HEK293 (cell line): ENCODE measurements around the gene CCDC88C.
A peak's percentile ranks its signal among the peaks of the same experiment; 100 is the strongest.

Experiments
- CTCF ChIA-PET: fragments of 350-600 bp; formaldehyde crosslinking; extraction: SDS; loops from one replicate; lab custom pipeline; 2021; ENCODE audit warnings: antibody characterized with exemption; lab: Yijun Ruan, JAX
- POLR2A ChIA-PET: fragments of 300-600 bp; formaldehyde crosslinking; extraction: SDS; loops from one replicate; lab custom pipeline; 2020; ENCODE audit warnings: antibody characterized with exemption, inconsistent platforms; lab: Yijun Ruan, JAX
- H3K27ac ChIP-seq: fragments of 200-500 bp; sonication (Bioruptor generic); 2 replicates; pipeline ENCODE4 v1.5.1; 2014; ENCODE audit warnings: low read depth, low read length, control low read depth, inconsistent platforms; ENCODE audit errors: extremely low read depth
- H3K36me3 ChIP-seq, 2 experiments: fragments of 200-500 bp in 1 of 2; sonication (Bioruptor generic) in 1 of 2; 1 replicate in 1 of 2; 2 replicates in 1 of 2; pipeline ENCODE4 v1.5.1; 2014 to 2017; ENCODE audit warnings: inconsistent platforms in 2 of 2, low read length in 2 of 2; ENCODE audit not compliant: control insufficient read depth in 2 of 2, insufficient read depth in 1 of 2
- H3K4me1 ChIP-seq: fragments of 200-500 bp; sonication (Bioruptor generic); 2 replicates; pipeline ENCODE4 v1.5.1; 2014; ENCODE audit warnings: mild to moderate bottlenecking, low read length, inconsistent platforms; ENCODE audit not compliant: control insufficient read depth, insufficient read depth
- H3K4me3 ChIP-seq: 2 replicates; pipeline ENCODE4 v1.5.1; 2011; ENCODE audit warnings: low read depth, mild to moderate bottlenecking, control low read depth, low read length, moderate library complexity
- H3K9me3 ChIP-seq: fragments of 200-500 bp; sonication (Bioruptor generic); 2 replicates; pipeline ENCODE4 v1.5.1; 2014; ENCODE audit warnings: low read depth, low read length, inconsistent platforms; ENCODE audit not compliant: control insufficient read depth, insufficient read depth
- GLIS1 ChIP-seq: fragments of 450-650 bp; formaldehyde crosslinking; IDR thresholded peaks from 2 replicates; pipeline ENCODE4 v1.5.1; 2016; ENCODE audit warnings: missing biosample characterization, missing genetic modification characterization
- HIC1 ChIP-seq: fragments of 450-650 bp; formaldehyde crosslinking; IDR thresholded peaks from 2 replicates; pipeline ENCODE4 v1.5.1; 2016; ENCODE audit warnings: missing biosample characterization, missing genetic modification characterization
- KLF7 ChIP-seq: fragments of 450-650 bp; formaldehyde crosslinking; IDR thresholded peaks from 2 replicates; pipeline ENCODE4 v1.5.1; 2016; ENCODE audit warnings: missing biosample characterization, missing genetic modification characterization, borderline replicate concordance
- KLF9 ChIP-seq: fragments of 450-650 bp; formaldehyde crosslinking; IDR thresholded peaks from 2 replicates; pipeline ENCODE4 v1.5.1; 2016; ENCODE audit warnings: missing biosample characterization, missing genetic modification characterization, low read depth
- ZBTB17 ChIP-seq: fragments of 450-650 bp; formaldehyde crosslinking; IDR thresholded peaks from 2 replicates; pipeline ENCODE4 v1.5.1; 2016; ENCODE audit warnings: missing biosample characterization, missing genetic modification characterization
- ZBTB6 ChIP-seq: fragments of 450-650 bp; formaldehyde crosslinking; IDR thresholded peaks from 2 replicates; pipeline ENCODE4 v1.5.1; 2017; ENCODE audit warnings: missing biosample characterization, missing genetic modification characterization
- ZFP41 ChIP-seq: fragments of 450-650 bp; formaldehyde crosslinking; IDR thresholded peaks from 2 replicates; pipeline ENCODE4 v1.5.1; 2016; ENCODE audit warnings: missing biosample characterization, missing genetic modification characterization, borderline replicate concordance
- ZIC2 ChIP-seq: fragments of 450-650 bp; formaldehyde crosslinking; IDR thresholded peaks from 2 replicates; pipeline ENCODE4 v1.5.1; 2016; ENCODE audit warnings: missing biosample characterization, missing genetic modification characterization
- ZNF112 ChIP-seq: fragments of 450-650 bp; formaldehyde crosslinking; IDR thresholded peaks from 2 replicates; pipeline ENCODE4 v1.5.0; 2017; ENCODE audit warnings: missing biosample characterization, missing genetic modification characterization
- ZNF169 ChIP-seq: fragments of 450-650 bp; formaldehyde crosslinking; IDR thresholded peaks from 2 replicates; pipeline ENCODE4 v1.5.1; 2016; ENCODE audit warnings: missing biosample characterization, missing genetic modification characterization
- ZNF184 ChIP-seq: fragments of 450-650 bp; IDR thresholded peaks from 2 replicates; pipeline ENCODE4 v1.5.1; 2018; ENCODE audit warnings: missing biosample characterization, mild to moderate bottlenecking, missing genetic modification characterization
- ZNF398 ChIP-seq: fragments of 450-650 bp; formaldehyde crosslinking; IDR thresholded peaks from 2 replicates; pipeline ENCODE4 v1.5.1; 2017; ENCODE audit warnings: missing biosample characterization, missing genetic modification characterization
- ZNF530 ChIP-seq: fragments of 450-650 bp; formaldehyde crosslinking; IDR thresholded peaks from 2 replicates; pipeline ENCODE4 v1.5.1; 2016; ENCODE audit warnings: low read depth, missing biosample characterization, missing genetic modification characterization
- ZNF600 ChIP-seq: fragments of 450-650 bp; formaldehyde crosslinking; IDR thresholded peaks from 2 replicates; pipeline ENCODE4 v1.5.1; 2016; ENCODE audit warnings: missing biosample characterization, missing genetic modification characterization
- ZNF670 ChIP-seq: fragments of 450-650 bp; formaldehyde crosslinking; IDR thresholded peaks from 2 replicates; pipeline ENCODE4 v1.5.1; 2016; ENCODE audit warnings: missing biosample characterization, missing genetic modification characterization, low read depth
- ZSCAN18 ChIP-seq: fragments of 450-650 bp; formaldehyde crosslinking; IDR thresholded peaks from 2 replicates; pipeline ENCODE4 v1.5.1; 2016; ENCODE audit warnings: missing biosample characterization, missing genetic modification characterization

Gene CCDC88C

GRCh38 chr14:91376547-91377477, 40.8 kb downstream of the CCDC88C start:
- TF ChIP-seq ZNF169 (tag by site-specific recombination) (no peak), ZIC2 (tag by site-specific recombination) (peak; percentile 57), ZBTB6 (no peak), GLIS1 (tag by site-specific recombination) (no peak), ZBTB17 (tag by site-specific recombination) (peak; percentile 81), ZNF112 (tag by site-specific recombination) (no peak), HIC1 (tag by site-specific recombination) (peak; percentile 43; the same call in 1 of the 2 replicates), ZNF398 (tag by site-specific recombination) (no peak), ZNF184 (tag by site-specific recombination) (no peak), ZNF600 (tag by site-specific recombination) (peak; percentile 55; the same call in 1 of the 2 replicates), ZSCAN18 (no peak)
- Histone ChIP-seq H3K4me1 (peaks cover 46% of the 10 kb centered on the region), H3K4me3 (no peak overlapping the region), H3K9me3 (no peaks in the 10 kb centered on the region), H3K36me3 (no peaks in the 10 kb centered on the region), H3K27ac (no peak overlapping the region)
- ChIA-PET CTCF (interaction anchor here (0.7 to 1.1 kb wide), 3 partner anchors 17 to 54 kb away, joined by 3 to 4 read pairs (median 4); partner anchors contain the start of gene CCDC88C), POLR2A (no interaction called here)

- no peak for TF ChIP-seq KLF7 (tag by site-specific recombination)
- TF ChIP-seq ZFP41 (tag by site-specific recombination) = no peak
- TF ChIP-seq KLF9 (tag by site-specific recombination) = no peak
- TF ChIP-seq ZNF112 (tag by site-specific recombination) = no peak
- TF ChIP-seq ZNF670 (tag by site-specific recombination) = no peak
- no peak for TF ChIP-seq ZNF530 (tag by site-specific recombination)
- ChIA-PET POLR2A (no interaction called here), CTCF (no interaction called here)
- Histone ChIP-seq H3K36me3 (no peaks in the 10 kb centered on the region), H3K27ac (no peak overlapping the region), H3K9me3 (no peaks in the 10 kb centered on the region), H3K4me1 (peaks cover 48% of the 10 kb centered on the region), H3K4me3 (no peak overlapping the region)
Measured at GRCh38 chr14:91375720-91376452, 41.7 kb downstream of the CCDC88C start.
